Hepatocyte (in vitro differentiated cells): ENCODE data around the gene BMP6. TPM values are rescaled to one million over a fixed set of nuclear protein-coding genes. Genes with fewer than 3 reads are reported as not detected.

Experiments used
- DNase-seq: peaks from one replicate; pipeline ENCODE4 v3.0.0-alpha.2; 2016; ENCODE audit warnings: low spot score
- H2AFZ ChIP-seq: fragments of 200-600 bp; sonication (generic); 2 replicates; pipeline ENCODE4 v1.6.0; 2016; ENCODE audit warnings: antibody characterized with exemption, mild to moderate bottlenecking
- H3K27ac ChIP-seq: fragments of 200-600 bp; sonication (generic); 2 replicates; pipeline ENCODE4 v1.5.1; 2016; ENCODE audit warnings: mild to moderate bottlenecking
- H3K27me3 ChIP-seq: fragments of 200-600 bp; sonication (generic); 2 replicates; pipeline ENCODE4 v1.6.1; 2016
- H3K36me3 ChIP-seq: fragments of 200-600 bp; sonication (generic); replicated peaks from 2 replicates; pipeline ENCODE4 v1.5.1; 2016; ENCODE audit warnings: low read depth; ENCODE audit not compliant: insufficient read depth
- H3K4me1 ChIP-seq: fragments of 200-600 bp; sonication (generic); 2 replicates; pipeline ENCODE4 v1.5.1; 2016; ENCODE audit warnings: mild to moderate bottlenecking, moderate library complexity; ENCODE audit not compliant: insufficient read depth
- H3K4me2 ChIP-seq: fragments of 200-600 bp; sonication (generic); 2 replicates; pipeline ENCODE4 v1.6.0; 2016
- H3K4me3 ChIP-seq: fragments of 200-600 bp; sonication (generic); 2 replicates; pipeline ENCODE4 v1.5.1; 2016; ENCODE audit warnings: mild to moderate bottlenecking
- H3K79me2 ChIP-seq: fragments of 200-600 bp; sonication (generic); 2 replicates; pipeline ENCODE4 v1.6.0; 2017; ENCODE audit warnings: mild to moderate bottlenecking
- H3K9me2 ChIP-seq: fragments of 200-600 bp; sonication (generic); replicated peaks from 2 replicates; pipeline ENCODE4 v1.6.0; 2017; ENCODE audit warnings: mild to moderate bottlenecking; ENCODE audit not compliant: insufficient read depth
- H3K9me3 ChIP-seq: fragments of 200-600 bp; sonication (generic); 2 replicates; pipeline ENCODE4 v1.5.1; 2016; ENCODE audit warnings: low read depth, mild to moderate bottlenecking
- H4K20me1 ChIP-seq: fragments of 200-600 bp; sonication (generic); 2 replicates; pipeline ENCODE4 v1.6.0; 2016; ENCODE audit warnings: mild to moderate bottlenecking; ENCODE audit not compliant: insufficient read depth, poor library complexity, severe bottlenecking
- CTCF ChIP-seq: fragments of 200-600 bp; sonication (generic); IDR thresholded peaks from 2 replicates; pipeline ENCODE4 v1.5.1; 2016; ENCODE audit warnings: antibody characterized with exemption, mild to moderate bottlenecking; ENCODE audit not compliant: poor library complexity
- EZH2 ChIP-seq: fragments of 200-600 bp; sonication (generic); IDR thresholded peaks from 2 replicates; pipeline ENCODE4 v1.6.1; 2016; ENCODE audit warnings: antibody characterized with exemption, mild to moderate bottlenecking, borderline replicate concordance
- EZH2phosphoT487 ChIP-seq: fragments of 200-600 bp; sonication (generic); IDR thresholded peaks from one replicate; pipeline ENCODE4 v1.6.1; 2018; ENCODE audit warnings: antibody characterized with exemption, mild to moderate bottlenecking, low read depth, moderate library complexity; ENCODE audit not compliant: unreplicated experiment, severe bottlenecking
- WGBS: methylation state at CpG from one replicate; pipeline ENCODE4 v1.1.6; 2016; ENCODE audit warnings: low lambda C conversion rate; ENCODE audit errors: missing lambda C conversion rate; 5-methylcytosine and 5-hydroxymethylcytosine counted together
- polyA plus RNA-seq: library from polyadenylated mRNA; unstranded; fragments of >200 nt; fragmentation: Nextera tagmentation; extraction: Ambion mirVana; gene quantifications from 2 replicates; pipeline ENCODE4 v1.2.1, GENCODE V29; 2016
- total RNA-seq: library from RNA; depleted of rRNA; stranded (reverse); fragments of >200 nt; gene quantifications from 2 replicates; pipeline ENCODE4 v1.2.3, GENCODE V29; 2014

The BMP6 gene
- total and polyA plus RNA-seq, 2 experiments from 2014 or later = 4.0 to 4.3 TPM

GRCh38 chr6:7802662-7803061, 76.8 kb downstream of the BMP6 start:
- no peaks in the 10 kb centered on the region for H3K36me3 ChIP-seq
- no peaks in the 10 kb centered on the region for H4K20me1 ChIP-seq
- H3K4me3 ChIP-seq = no peak overlapping the region
- H3K27me3 ChIP-seq = no peaks in the 10 kb centered on the region
- TF ChIP-seq CTCF (no peak), EZH2 (no peak), EZH2phosphoT487 (no peak)
- no peaks in the 10 kb centered on the region for H3K9me2 ChIP-seq
- DNase-seq = no peak
- H3K79me2 ChIP-seq = no peaks in the 10 kb centered on the region
- no peaks in the 10 kb centered on the region for H3K9me3 ChIP-seq
- H3K4me1 ChIP-seq = peaks cover 14% of the 10 kb centered on the region
- no peak overlapping the region for H3K4me2 ChIP-seq
- WGBS = 93% methylated on average over 3 of the region's 3 CpGs
- no peak overlapping the region for H3K27ac ChIP-seq
- H2AFZ ChIP-seq = no peak overlapping the region

- WGBS = 96% methylated on average over 3 of the region's 3 CpGs
- peaks cover 14% of the 10 kb centered on the region for H3K4me1 ChIP-seq
- no peaks in the 10 kb centered on the region for H3K9me3 ChIP-seq
- H3K36me3 ChIP-seq = no peaks in the 10 kb centered on the region
- H3K9me2 ChIP-seq = no peaks in the 10 kb centered on the region
- no peak overlapping the region for H2AFZ ChIP-seq
- no peak overlapping the region for H3K4me2 ChIP-seq
- no peak for DNase-seq
- H3K79me2 ChIP-seq = no peaks in the 10 kb centered on the region
- H4K20me1 ChIP-seq = no peaks in the 10 kb centered on the region
- H3K27me3 ChIP-seq = no peaks in the 10 kb centered on the region
- TF ChIP-seq EZH2phosphoT487 (no peak), EZH2 (no peak), CTCF (no peak)
- no peak overlapping the region for H3K4me3 ChIP-seq
- H3K27ac ChIP-seq = no peak overlapping the region
Measured at GRCh38 chr6:7803214-7803613, 77.3 kb downstream of the BMP6 start.

- no peaks in the 10 kb centered on the region for H3K9me3 ChIP-seq
- H2AFZ ChIP-seq = no peak overlapping the region
- no peaks in the 10 kb centered on the region for H3K27me3 ChIP-seq
- no peak overlapping the region for H3K27ac ChIP-seq
- no peaks in the 10 kb centered on the region for H3K36me3 ChIP-seq
- H3K4me2 ChIP-seq = peak overlapping the region; percentile 34
- H3K9me2 ChIP-seq = no peaks in the 10 kb centered on the region
- no peaks in the 10 kb centered on the region for H3K79me2 ChIP-seq
- 50% methylated on average over 11 of the region's 11 CpGs for WGBS
- no peaks in the 10 kb centered on the region for H4K20me1 ChIP-seq
- DNase-seq = no peak
- no peak for TF ChIP-seq EZH2phosphoT487
- no peak for TF ChIP-seq CTCF
- TF ChIP-seq EZH2 = no peak
- peaks cover 14% of the 10 kb centered on the region for H3K4me1 ChIP-seq
- no peak overlapping the region for H3K4me3 ChIP-seq
Measured at GRCh38 chr6:7805078-7805849, 79.4 kb downstream of the BMP6 start.
